GM10847 (cell line): ENCODE results near the gene FRMD3.

Experiments used
- POLR2A ChIP-seq: IDR thresholded peaks from 2 replicates; pipeline ENCODE4 v1.6.1; 2011; ENCODE audit not compliant: insufficient read length; ENCODE audit errors: extremely low read depth

The FRMD3 gene

GRCh38 chr9:83538172-83538889 lies at the start of gene FRMD3:
TSS of gene FRMD3 (minus strand) at chr9:83538401. CDS start at chr9:83538231, 170 bp downstream.
- TF ChIP-seq POLR2A, result no peak

GRCh38 chr9:83584995-83585394 lies 46.8 kb upstream of the FRMD3 start:
- TF ChIP-seq POLR2A, result no peak

- TF ChIP-seq POLR2A, result no peak
Observed at GRCh38 chr9:83583151-83584014, 45.2 kb upstream of the FRMD3 start.

GRCh38 chr9:83582029-83582428 lies 43.8 kb upstream of the FRMD3 start:
- no peak for TF ChIP-seq POLR2A

GRCh38 chr9:83574482-83574881 lies 36.3 kb upstream of the FRMD3 start:
- no peak for TF ChIP-seq POLR2A

- TF ChIP-seq POLR2A, result no peak
Observed at GRCh38 chr9:83572524-83572923, 34.3 kb upstream of the FRMD3 start.

- TF ChIP-seq POLR2A, result no peak
Observed at GRCh38 chr9:83570359-83570758, 32.2 kb upstream of the FRMD3 start.

- TF ChIP-seq POLR2A, result no peak
Observed at GRCh38 chr9:83569326-83569725, 31.1 kb upstream of the FRMD3 start.

GRCh38 chr9:83563360-83563759 lies 25.2 kb upstream of the FRMD3 start:
- no peak for TF ChIP-seq POLR2A

- no peak for TF ChIP-seq POLR2A
Observed at GRCh38 chr9:83560169-83560826, 22.1 kb upstream of the FRMD3 start.

GRCh38 chr9:83557771-83558170 lies 19.6 kb upstream of the FRMD3 start:
- TF ChIP-seq POLR2A, result no peak

GRCh38 chr9:83557317-83557716 lies 19.1 kb upstream of the FRMD3 start:
- TF ChIP-seq POLR2A, result no peak

- no peak for TF ChIP-seq POLR2A
Observed at GRCh38 chr9:83554278-83554677, 16.1 kb upstream of the FRMD3 start.

GRCh38 chr9:83544002-83544698 lies 5.9 kb upstream of the FRMD3 start:
- no peak for TF ChIP-seq POLR2A

GRCh38 chr9:83538890-83539238 lies 663 bp upstream of the FRMD3 start:
- TF ChIP-seq POLR2A, result no peak
